Ramos (cell line): Measurements from ENCODE around the gene CSTPP1.

Experiments
- in situ Hi-C: fragments of 300-500 bp; cut with MboI; formaldehyde crosslinking; loops from one replicate; pipeline ENCODE4 v1.14.3; 2022; ENCODE audit warnings: low sequenced_read_pairs; ENCODE audit not compliant: unreplicated experiment

The CSTPP1 gene

GRCh38 chr11:46936138-46937110 lies at the start of gene CSTPP1:
CSTPP1 (plus strand) TSS chr11:46936761; CDS start chr11:46936806, 45 bp downstream.
- in situ Hi-C loops = no loop called here

- in situ Hi-C loops = loop anchor here (5.0 kb wide), 1 partner anchor 274 kb away; no protein-coding TSS in a partner anchor
Observed at GRCh38 chr11:46888636-46889035, 47.9 kb upstream of the CSTPP1 start.

GRCh38 chr11:46889251-46889650 lies 47.3 kb upstream of the CSTPP1 start:
- in situ Hi-C loops = loop anchor here (5.0 kb wide), 1 partner anchor 273 kb away; no protein-coding TSS in a partner anchor

GRCh38 chr11:46889689-46890475 lies 46.7 kb upstream of the CSTPP1 start:
- in situ Hi-C loops = loop anchor here (5.0 kb wide), 1 partner anchor 272 kb away; no protein-coding TSS in a partner anchor

- in situ Hi-C loops = no loop called here
Observed at GRCh38 chr11:46890665-46891064, 45.9 kb upstream of the CSTPP1 start.

GRCh38 chr11:46892109-46892508 lies 44.5 kb upstream of the CSTPP1 start:
- in situ Hi-C loops = no loop called here

GRCh38 chr11:46892838-46893237 lies 43.7 kb upstream of the CSTPP1 start:
- in situ Hi-C loops = no loop called here

GRCh38 chr11:46894506-46894905 lies 42.1 kb upstream of the CSTPP1 start:
- in situ Hi-C loops = no loop called here

- in situ Hi-C loops = no loop called here
Observed at GRCh38 chr11:46894961-46895360, 41.6 kb upstream of the CSTPP1 start.

GRCh38 chr11:46895821-46896220 lies 40.7 kb upstream of the CSTPP1 start:
- in situ Hi-C loops = no loop called here

GRCh38 chr11:46896719-46897406 lies 39.7 kb upstream of the CSTPP1 start:
- in situ Hi-C loops = no loop called here

- in situ Hi-C loops = no loop called here
Observed at GRCh38 chr11:46898396-46899095, 38.0 kb upstream of the CSTPP1 start.

GRCh38 chr11:46899501-46900025 lies 37.0 kb upstream of the CSTPP1 start:
- in situ Hi-C loops = loop anchor here (25.0 kb wide), 1 partner anchor 938 kb away; the partner anchor contains the start of gene NUP160

- in situ Hi-C loops = loop anchor here (25.0 kb wide), 1 partner anchor 937 kb away; the partner anchor contains the start of gene NUP160
Observed at GRCh38 chr11:46900091-46900746, 36.3 kb upstream of the CSTPP1 start.

- in situ Hi-C loops = loop anchor here (25.0 kb wide), 1 partner anchor 936 kb away; the partner anchor contains the start of gene NUP160
Observed at GRCh38 chr11:46901156-46901555, 35.4 kb upstream of the CSTPP1 start.

- in situ Hi-C loops = loop anchor here (25.0 kb wide), 1 partner anchor 935 kb away; the partner anchor contains the start of gene NUP160
Observed at GRCh38 chr11:46902694-46903093, 33.9 kb upstream of the CSTPP1 start.

- in situ Hi-C loops = loop anchor here (25.0 kb wide), 1 partner anchor 933 kb away; the partner anchor contains the start of gene NUP160
Observed at GRCh38 chr11:46903846-46904245, 32.7 kb upstream of the CSTPP1 start.

GRCh38 chr11:46905806-46906205 lies 30.8 kb upstream of the CSTPP1 start:
- in situ Hi-C loops = loop anchor here (25.0 kb wide), 1 partner anchor 931 kb away; the partner anchor contains the start of gene NUP160
